Ascending aorta (tissue), 2 donors: ENCODE data around the gene KLHL40. TPM values are rescaled to one million over a fixed set of nuclear protein-coding genes. Genes with fewer than 3 reads are reported as not detected.
A peak's percentile ranks its signal among the peaks of the same experiment; 100 is the strongest.
"Not testable (repeated sequence)": the region's sequence is repeated elsewhere in the genome, so short reads cannot be mapped to it uniquely, and the experiment has no call there.

Source experiments
- DNase-seq, 2 donors: peaks; one replicate each; pipeline ENCODE4 v3.0.0-alpha.2; 2019; ENCODE audit warnings: low spot score in 2 of 2
- H3K27ac ChIP-seq, 2 donors: fragments of 200-600 bp; sonication (generic); one replicate each; pipeline ENCODE4 v1.5.1; 2016 to 2017; ENCODE audit warnings: mild to moderate bottlenecking in 1 of 2
- H3K27me3 ChIP-seq: fragments of 200-600 bp; sonication (generic); one replicate; pipeline ENCODE4 v1.5.1; 2017
- H3K36me3 ChIP-seq, 2 donors: fragments of 200-600 bp; sonication (generic); one replicate each; pipeline ENCODE4 v1.5.1; 2016
- H3K4me1 ChIP-seq, 2 donors: fragments of 200-600 bp; sonication (generic); one replicate each; pipeline ENCODE4 v1.5.1; 2016 to 2017; ENCODE audit warnings: mild to moderate bottlenecking in 1 of 2
- H3K4me3 ChIP-seq, 2 donors: fragments of 200-600 bp; sonication (generic); one replicate each; pipeline ENCODE4 v1.5.1; 2016 to 2017; ENCODE audit warnings: mild to moderate bottlenecking in 1 of 2
- H3K9me3 ChIP-seq, 2 donors: fragments of 200-600 bp; sonication (generic); one replicate each; pipeline ENCODE4 v1.5.1; 2016
- CTCF ChIP-seq, 3 experiments: fragments of 200-600 bp in 2 of 3; fragments of 450-650 bp in 1 of 3; sonication (generic) in 2 of 3; IDR thresholded peaks; one replicate each; pipeline ENCODE4 v1.5.1; 2016 to 2019; ENCODE audit warnings: antibody characterized with exemption in 3 of 3, mild to moderate bottlenecking in 1 of 3, moderate library complexity in 1 of 3
- intact Hi-C: fragments of 100-400 bp; cut with DNase I; formaldehyde crosslinking; loops from one replicate; pipeline ENCODE4 v1.15.1; 2023
- total RNA-seq: library from RNA; depleted of rRNA; stranded (reverse); fragments of >200 nt; gene quantifications from one replicate; pipeline ENCODE4 v1.1.0, GENCODE V29; 2016

The KLHL40 gene
- total RNA-seq, 1 donor from 2014 or later, result not detected

DNA sequence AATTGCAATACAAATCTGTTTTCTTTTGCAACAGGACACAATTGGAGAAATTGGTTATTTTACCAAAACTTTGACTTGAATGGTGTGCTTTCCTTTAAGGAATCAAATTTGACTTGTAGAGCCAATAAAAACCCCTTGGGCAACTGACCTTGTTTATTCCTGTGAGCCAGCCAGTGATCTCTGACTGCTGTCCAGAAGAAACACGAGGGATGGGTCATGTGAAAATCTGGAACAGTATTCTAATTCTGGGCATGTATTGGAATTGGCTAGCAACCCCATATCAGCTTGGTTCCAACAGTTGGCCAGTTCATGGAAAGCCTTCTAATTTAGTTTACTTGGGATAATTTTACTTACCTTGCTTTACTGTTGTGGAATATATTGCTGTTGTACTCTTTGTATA lies 36.4 kb downstream of the KLHL40 start:
- H3K27ac ChIP-seq, result peak overlapping the region in 1 of 2 donors; percentile 40
- peak in 1 of 2 donors; percentile 63 for DNase-seq
- intact Hi-C loops, result no loop called here
- H3K4me1 ChIP-seq, result peaks cover 0 to 10% of the 10 kb centered on the region in 2 donors
- TF ChIP-seq CTCF (IDR thresholded peaks at IDR 0.05), result no peak
- no peaks in the 10 kb centered on the region for H3K9me3 ChIP-seq
- no peaks in the 10 kb centered on the region for H3K36me3 ChIP-seq
- no peak overlapping the region for H3K4me3 ChIP-seq
- no peaks in the 10 kb centered on the region for H3K27me3 ChIP-seq

- intact Hi-C loops, result not testable (repeated sequence)
- peak overlapping the region in 1 of 2 donors; percentile 40 for H3K27ac ChIP-seq
Observed at GRCh38 chr3:42722442-42722841, 37.1 kb downstream of the KLHL40 start.

DNA sequence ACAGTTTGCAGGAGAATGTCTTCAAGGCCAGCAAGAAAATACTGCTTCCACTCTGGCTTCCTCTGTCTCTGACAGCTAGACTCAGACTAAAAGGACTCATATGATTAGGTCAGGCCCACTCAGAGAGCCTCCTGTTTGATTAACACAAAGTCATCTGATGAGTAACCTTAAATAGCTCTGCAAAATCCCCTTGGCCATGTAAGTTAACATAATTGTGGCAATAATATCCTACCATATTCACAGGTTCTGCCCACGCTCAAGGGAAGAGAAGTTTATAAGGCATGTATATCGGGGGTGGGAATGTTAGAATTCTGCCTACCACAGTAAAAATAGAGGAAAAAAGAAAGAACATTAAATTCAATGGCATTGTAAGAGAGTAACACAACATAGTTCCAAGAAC lies 37.9 kb downstream of the KLHL40 start:
- no peak for DNase-seq
- no peaks in the 10 kb centered on the region for H3K27me3 ChIP-seq
- peaks cover 0 to 13% of the 10 kb centered on the region in 2 donors for H3K4me1 ChIP-seq
- no peak overlapping the region for H3K27ac ChIP-seq
- TF ChIP-seq CTCF (IDR thresholded peaks at IDR 0.05), result no peak
- intact Hi-C loops, result no loop called here
- no peak overlapping the region for H3K4me3 ChIP-seq
- H3K9me3 ChIP-seq, result no peaks in the 10 kb centered on the region
- H3K36me3 ChIP-seq, result no peaks in the 10 kb centered on the region

More at GRCh38 chr3:42722442-42722841, 37.1 kb downstream of the KLHL40 start:
- H3K9me3 ChIP-seq, H3K27me3 ChIP-seq, H3K4me1 ChIP-seq, H3K4me3 ChIP-seq, H3K36me3 ChIP-seq, DNase-seq: not testable (repeated sequence)

DNA sequence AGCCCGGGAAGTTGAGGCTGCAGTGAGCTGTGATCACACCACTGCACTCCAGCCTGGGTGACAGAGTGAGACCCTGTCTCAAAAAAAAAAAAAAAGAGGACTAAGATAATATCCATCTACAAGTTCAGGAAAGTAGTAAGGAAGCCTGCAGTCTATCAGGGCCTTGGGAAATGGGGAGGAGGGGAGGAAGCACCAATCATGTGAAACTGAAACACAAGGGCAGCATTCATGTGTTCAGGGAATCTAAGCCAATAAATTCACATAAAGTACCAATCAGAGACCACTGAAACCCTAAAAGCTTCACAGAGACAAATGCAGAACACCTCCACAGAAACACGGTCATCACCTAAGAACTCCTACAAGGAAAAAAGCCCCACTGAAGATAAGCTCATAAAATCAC lies 40.1 kb downstream of the KLHL40 start:
- Histone ChIP-seq H3K27me3 (no peaks in the 10 kb centered on the region), H3K4me3 (no peak overlapping the region), H3K9me3 (no peaks in the 10 kb centered on the region), H3K27ac (no peak overlapping the region), H3K36me3 (no peaks in the 10 kb centered on the region), H3K4me1 (peaks cover 0 to 13% of the 10 kb centered on the region in 2 donors)
- intact Hi-C loops, result no loop called here
- TF ChIP-seq CTCF (IDR thresholded peaks at IDR 0.05), result no peak
- no peak for DNase-seq

- H3K36me3 ChIP-seq, result no peaks in the 10 kb centered on the region
- no peak overlapping the region for H3K4me3 ChIP-seq
- intact Hi-C loops, result no loop called here
- no peaks in the 10 kb centered on the region for H3K9me3 ChIP-seq
- no peak overlapping the region for H3K27ac ChIP-seq
- DNase-seq, result no peak
- H3K4me1 ChIP-seq, result peaks cover 0 to 3% of the 10 kb centered on the region in 2 donors
- no peak for TF ChIP-seq CTCF (IDR thresholded peaks at IDR 0.05)
- no peaks in the 10 kb centered on the region for H3K27me3 ChIP-seq
Observed at GRCh38 chr3:42728056-42728455, 42.7 kb downstream of the KLHL40 start.

- intact Hi-C loops, result no loop called here
- H3K27ac ChIP-seq, result no peak overlapping the region
- no peaks in the 10 kb centered on the region for H3K9me3 ChIP-seq
- H3K36me3 ChIP-seq, result no peaks in the 10 kb centered on the region
- no peak overlapping the region for H3K4me3 ChIP-seq
- H3K27me3 ChIP-seq, result no peaks in the 10 kb centered on the region
- peaks cover 0 to 3% of the 10 kb centered on the region in 2 donors for H3K4me1 ChIP-seq
- no peak for DNase-seq
- no peak for TF ChIP-seq CTCF (IDR thresholded peaks at IDR 0.05)
Observed at GRCh38 chr3:42728668-42729364, 43.5 kb downstream of the KLHL40 start.
